ENCODE measurements around the gene ZNF577. TPM values are rescaled to one million over a fixed set of nuclear protein-coding genes. Genes with fewer than 3 reads are reported as not detected.

The ZNF577 gene
- 3.2 and 4.0 TPM in 2 replicates for total RNA-seq
- polyA plus RNA-seq = 3.1 and 4.7 TPM in 2 replicates
- polyA plus RNA-seq (2011; cell fraction: cytosol; rRNA removed) = 1.9 and 3.3 TPM in 2 replicates
- 26.9 and 34.3 TPM in 2 replicates for polyA plus RNA-seq (2011; cell fraction: nucleus; rRNA removed)
- 2.1 and 3.3 TPM in 2 replicates for polyA plus RNA-seq (2012)
- 6.7 and 11.7 TPM in 2 replicates for polyA minus RNA-seq
- polyA minus RNA-seq (2011; cell fraction: cytosol; rRNA and poly(A)+ RNA removed) = not detected
- 6.0 and 9.3 TPM in 2 replicates for polyA minus RNA-seq (2011; cell fraction: nucleus; rRNA and poly(A)+ RNA removed)
- percentile 47 among the genes with signal in this experiment for Bru-seq, nascent RNA
- percentile 57 among the genes with signal in this experiment for BruChase-seq, experiment 1, labeled RNA remaining after a 6-hour chase
- BruChase-seq, experiment 2, labeled RNA remaining after a 2-hour chase = percentile 58 among the genes with signal in this experiment
- long read RNA-seq, partial matches to known transcripts = 0 of 4 reads
- long read RNA-seq, other reads (novel, unspliced or antisense) = 1 of 4 reads

- peak within 1 kb of the TSS; percentile 53 for H3K9ac ChIP-seq (replicated peaks; ENCODE audit: extremely low read depth, insufficient read depth, low read length)
- no peaks in the 10 kb centered on the region for H3K9me1 ChIP-seq (replicated peaks; ENCODE audit: control insufficient read depth, extremely low read depth, insufficient read depth, low read length)
- FAIRE-seq (peak; percentile 87), DNase-seq (ENCODE audit: low read depth, low spot score) (peak; percentile 89)
- TF ChIP-seq MYC (IDR thresholded peaks at IDR 0.05; ENCODE audit: low read depth, low read length) (no peak), MAX (IDR thresholded peaks at IDR 0.05; ENCODE audit: insufficient read depth, insufficient read length) (peak; percentile 19), FOS (IDR thresholded peaks at IDR 0.05; ENCODE audit: borderline replicate concordance, insufficient read depth, low read length) (no peak), POLR2A (IDR thresholded peaks at IDR 0.05; ENCODE audit: low read depth, low read length) (peak; percentile 69), EZH2 (IDR thresholded peaks at IDR 0.05; ENCODE audit: borderline replicate concordance, low read depth, low read length, severe bottlenecking) (no peak), GATA2 (IDR thresholded peaks at IDR 0.05; ENCODE audit: insufficient read depth, insufficient read length, low read depth, low read length) (no peak), JUN (IDR thresholded peaks at IDR 0.05; ENCODE audit: borderline replicate concordance, insufficient read depth, insufficient read length, low read depth) (peak; percentile 5), POLR2AphosphoS5 (IDR thresholded peaks at IDR 0.05; ENCODE audit: insufficient read depth, low read depth, low read length) (peak; percentile 40), CTCF (IDR thresholded peaks at IDR 0.05; ENCODE audit: extremely low read depth in 1 of 2, insufficient read depth in 1 of 2, low read depth in 1 of 2, low read length in 2 of 2) (no peak)
- POLR2A ChIA-PET = no interaction called here
- H3K4me2 ChIP-seq (ENCODE audit: insufficient read depth, low read length) = peak within 1 kb of the TSS; percentile 79
- peaks cover 19% of the 10 kb centered on the region for H3K9me3 ChIP-seq (replicated peaks; ENCODE audit: control insufficient read depth, insufficient read depth, low read length)
- H3K4me3 ChIP-seq (replicated peaks in 1 of 3; ENCODE audit: insufficient read depth in 1 of 3, low read depth in 1 of 3, low read length in 3 of 3) = peak within 1 kb of the TSS; percentile 40 to 73 (median 58)
- H3K36me3 ChIP-seq (ENCODE audit: control insufficient read depth in 2 of 2, extremely low read depth in 1 of 2, insufficient read depth in 2 of 2, low read length in 2 of 2) = peaks cover 12 to 15% of the 10 kb centered on the region in 2 experiments
- dilution Hi-C loops (cut with MboI; ENCODE audit: extremely low pct_ligation_motif_present, low sequenced_read_pairs) (no loop called here), intact Hi-C loops (cut with micrococcal nuclease) (loop anchor here (1.0 to 2.0 kb wide), 2 partner anchors 16 to 39 kb away; partner anchors contain the start of gene ZNF613)
- H2AFZ ChIP-seq (ENCODE audit: low read depth, low read length) = peak within 1 kb of the TSS; percentile 88
- no peaks in the 10 kb centered on the region for H3K27me3 ChIP-seq (ENCODE audit: control insufficient read depth in 2 of 2, insufficient read depth in 2 of 2, low read length in 2 of 2)
- H4K20me1 ChIP-seq (replicated peaks; ENCODE audit: control insufficient read depth, extremely low read depth, insufficient read depth, low read length) = no peaks in the 10 kb centered on the region
- no peaks in the 10 kb centered on the region for H3K4me1 ChIP-seq (ENCODE audit: control insufficient read depth, extremely low read depth, insufficient read depth, low read length)
- peak within 1 kb of the TSS; percentile 4 for H3K27ac ChIP-seq (ENCODE audit: insufficient read depth, low read depth, low read length)
- BruUV-seq (replicated peaks) = no TSS peak
- CTCF ChIA-PET = no interaction called here
- H3K79me2 ChIP-seq (ENCODE audit: control insufficient read depth, insufficient read depth, low read length) = no peaks in the 10 kb centered on the region
These were observed at the start of gene ZNF577 for GRCh38 chr19:51887522-51888498. Gene ZNF577 (minus strand): TSS chr19:51887951. CDS start chr19:51880382, 7,569 bp downstream.

All from endothelial cell of umbilical vein (primary cell).